ENCODE results near the gene ARHGEF4.
"Not testable (repeated sequence)": the region's sequence is repeated elsewhere in the genome, so short reads cannot be mapped to it uniquely, and the experiment has no call there.

Gene ARHGEF4

GRCh38 chr2:130964931-130965330 lies 128.2 kb downstream of the ARHGEF4 start:
- H3K4me3 ChIP-seq (ENCODE audit: low read depth, low read length), result no peak overlapping the region

GRCh38 chr2:130966149-130966774 lies 129.5 kb downstream of the ARHGEF4 start:
- no peak overlapping the region for H3K4me3 ChIP-seq (ENCODE audit: low read depth, low read length)

GRCh38 chr2:130966775-130967490 lies 130.2 kb downstream of the ARHGEF4 start:
- no peak overlapping the region for H3K4me3 ChIP-seq (ENCODE audit: low read depth, low read length)

GRCh38 chr2:130972410-130972809 lies 135.7 kb downstream of the ARHGEF4 start:
- no peak overlapping the region for H3K4me3 ChIP-seq (ENCODE audit: low read depth, low read length)

- no peak overlapping the region for H3K4me3 ChIP-seq (ENCODE audit: low read depth, low read length)
These were observed 139.0 kb downstream of the ARHGEF4 start for GRCh38 chr2:130975729-130976128.

- H3K4me3 ChIP-seq (ENCODE audit: low read depth, low read length), result no peak overlapping the region
These were observed 140.0 kb downstream of the ARHGEF4 start for GRCh38 chr2:130976591-130977237.

GRCh38 chr2:130977461-130978050 lies 140.8 kb downstream of the ARHGEF4 start:
- no peak overlapping the region for H3K4me3 ChIP-seq (ENCODE audit: low read depth, low read length)

- H3K4me3 ChIP-seq (ENCODE audit: low read depth, low read length), result no peak overlapping the region
These were observed 145.0 kb downstream of the ARHGEF4 start for GRCh38 chr2:130981667-130982066.

GRCh38 chr2:130985206-130985780 lies 148.6 kb downstream of the ARHGEF4 start:
- H3K4me3 ChIP-seq (ENCODE audit: low read depth, low read length), result no peak overlapping the region

- H3K4me3 ChIP-seq (ENCODE audit: low read depth, low read length), result no peak overlapping the region
These were observed 149.3 kb downstream of the ARHGEF4 start for GRCh38 chr2:130985831-130986649.

GRCh38 chr2:130986890-130987493 lies 150.3 kb downstream of the ARHGEF4 start:
- no peak overlapping the region for H3K4me3 ChIP-seq (ENCODE audit: low read depth, low read length)

GRCh38 chr2:130987519-130988425 lies 151.1 kb downstream of the ARHGEF4 start:
- no peak overlapping the region for H3K4me3 ChIP-seq (ENCODE audit: low read depth, low read length)

- H3K4me3 ChIP-seq (ENCODE audit: low read depth, low read length), result not testable (repeated sequence)
These were observed 154.7 kb downstream of the ARHGEF4 start for GRCh38 chr2:130991446-130991845.

GRCh38 chr2:130992003-130992402 lies 155.3 kb downstream of the ARHGEF4 start:
- H3K4me3 ChIP-seq (ENCODE audit: low read depth, low read length), result not testable (repeated sequence)

- H3K4me3 ChIP-seq (ENCODE audit: low read depth, low read length), result no peak overlapping the region
These were observed 160.0 kb downstream of the ARHGEF4 start for GRCh38 chr2:130996691-130997090.

GRCh38 chr2:130997198-130997597 lies 160.5 kb downstream of the ARHGEF4 start:
- H3K4me3 ChIP-seq (ENCODE audit: low read depth, low read length), result no peak overlapping the region

- H3K4me3 ChIP-seq (ENCODE audit: low read depth, low read length), result no peak overlapping the region
These were observed 161.8 kb downstream of the ARHGEF4 start for GRCh38 chr2:130998561-130998960.

- H3K4me3 ChIP-seq (ENCODE audit: low read depth, low read length), result no peak overlapping the region
These were observed 167.9 kb downstream of the ARHGEF4 start for GRCh38 chr2:131004446-131005209.

Measured in iPS-11a (cell line).